HG03571 (cell line): Measurements from ENCODE around the gene RSPO4.
"Not testable (repeated sequence)": the region's sequence is repeated elsewhere in the genome, so short reads cannot be mapped to it uniquely, and the experiment has no call there.

ENCODE experiments used
- ATAC-seq: cut with Tn5 transposase; IDR thresholded peaks from one replicate; pipeline ENCODE4 v1.9.1; 2021; ENCODE audit not compliant: unreplicated experiment

RSPO4 gene

DNA sequence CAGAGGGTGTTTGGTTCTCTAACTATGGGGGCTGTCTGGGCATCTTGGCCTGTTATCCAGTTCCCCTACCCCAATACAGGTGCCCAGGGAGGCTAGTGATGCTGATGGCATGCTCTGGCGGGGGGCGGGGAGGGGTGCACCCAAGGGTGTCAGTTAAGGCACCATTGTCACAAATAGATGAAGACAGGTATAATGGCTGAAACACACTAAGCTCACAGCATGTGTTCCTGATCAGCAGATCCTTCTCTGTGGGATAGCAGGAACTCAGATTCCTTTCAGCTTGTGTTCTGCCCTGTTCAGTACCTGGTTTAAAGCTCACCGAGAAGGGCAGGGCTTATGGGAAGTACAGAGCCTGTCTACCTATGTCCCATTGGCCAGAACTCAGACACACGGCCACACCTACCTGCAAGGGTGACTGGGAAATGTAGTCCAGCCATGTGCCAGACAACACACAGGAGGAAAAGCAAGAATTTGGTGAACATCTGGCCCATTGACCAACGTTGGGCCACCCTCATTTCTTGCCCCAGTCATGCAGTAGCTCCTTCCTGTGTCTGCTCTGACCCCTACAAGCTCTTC, 3.4 kb upstream of the RSPO4 start:
- ATAC-seq = no peak

DNA sequence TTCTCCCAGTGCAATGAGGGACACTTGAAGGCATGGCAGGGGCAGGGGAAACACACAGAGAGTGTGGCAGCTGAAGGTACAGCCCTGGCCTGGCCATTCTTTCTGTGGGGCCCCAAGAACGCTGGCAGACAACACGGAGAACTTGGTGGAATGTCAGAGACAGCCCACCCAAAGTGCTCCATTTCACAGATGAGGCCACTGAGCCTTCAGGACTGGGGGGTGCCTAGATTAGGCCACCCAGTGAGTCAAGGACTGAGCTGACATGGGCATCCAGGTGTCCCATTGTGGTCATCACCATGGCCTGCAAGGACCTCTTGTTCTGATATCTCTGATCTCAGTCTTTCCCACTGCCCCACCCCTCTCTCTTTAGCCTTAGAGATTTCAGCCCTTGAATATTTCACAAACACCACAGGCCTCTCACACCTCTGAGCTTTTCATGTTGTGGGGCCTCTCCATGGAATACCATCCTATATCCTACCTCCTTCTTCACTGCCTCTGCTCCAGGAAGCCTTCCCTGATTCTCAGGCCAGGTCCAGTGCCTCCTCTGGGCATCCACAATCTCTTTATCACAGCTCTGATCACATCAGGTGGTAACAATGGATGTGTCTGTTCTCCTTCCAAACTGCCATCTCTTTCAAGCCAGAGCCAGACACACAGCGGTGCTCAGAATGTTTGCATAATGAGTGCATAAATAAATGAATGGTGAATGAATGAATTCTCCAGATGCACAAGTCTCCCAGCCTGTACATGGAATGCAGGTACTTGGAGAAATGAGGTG, 2.0 kb upstream of the RSPO4 start:
- no peak for ATAC-seq

GRCh38 chr20:1002682-1003561, 811 bp upstream of the RSPO4 start:
- no peak for ATAC-seq

GRCh38 chr20:1001116-1001515, 995 bp downstream of the RSPO4 start:
- no peak for ATAC-seq

DNA sequence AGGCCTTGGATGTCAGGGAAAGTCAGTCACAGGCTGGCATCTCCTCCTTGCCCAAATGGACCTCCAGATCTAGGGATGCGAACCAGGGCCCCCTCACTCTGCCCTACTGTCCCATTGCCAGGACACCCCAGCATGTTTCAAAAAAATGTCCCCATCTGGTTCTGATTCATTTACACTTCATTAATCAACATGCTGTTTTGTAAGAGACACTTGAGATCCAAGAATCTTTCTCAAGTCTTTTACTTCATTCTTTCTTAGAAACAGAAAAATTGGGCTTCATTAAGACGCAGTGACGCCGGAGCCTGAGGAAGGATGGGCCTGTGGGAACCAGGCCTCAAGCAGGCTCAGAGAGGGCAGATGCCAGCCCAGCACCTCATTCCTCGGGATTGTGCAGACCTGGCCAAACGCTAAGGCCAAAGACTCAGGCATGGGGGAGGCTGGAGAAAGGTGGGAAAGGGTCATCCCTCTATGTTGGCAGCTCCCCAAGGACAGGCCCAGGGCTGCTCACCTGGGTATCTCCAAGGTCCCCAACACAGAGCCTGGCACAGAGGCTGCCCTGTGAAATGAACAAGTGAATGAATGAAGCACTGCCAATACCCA, 3.8 kb downstream of the RSPO4 start:
- no peak for ATAC-seq

DNA sequence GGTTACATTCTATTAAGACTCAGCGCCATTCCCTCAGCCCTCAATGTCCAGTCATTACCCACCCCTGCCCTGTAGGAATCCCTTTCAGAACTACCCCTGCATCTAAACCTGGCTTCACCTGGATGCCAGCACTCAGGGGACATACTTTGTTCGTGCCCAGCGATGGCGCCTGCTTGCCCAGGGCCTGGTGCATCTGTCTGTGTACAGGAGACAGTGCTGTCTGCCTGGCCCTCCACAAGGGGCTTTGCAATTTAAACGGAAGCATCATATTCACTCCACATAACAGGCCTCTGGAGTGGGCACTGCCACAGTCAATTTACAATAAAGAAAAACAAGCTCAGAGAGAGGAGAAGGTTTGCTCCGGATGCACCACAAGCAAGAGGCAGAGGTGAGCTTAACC, 4.6 kb downstream of the RSPO4 start:
- ATAC-seq = no peak

DNA sequence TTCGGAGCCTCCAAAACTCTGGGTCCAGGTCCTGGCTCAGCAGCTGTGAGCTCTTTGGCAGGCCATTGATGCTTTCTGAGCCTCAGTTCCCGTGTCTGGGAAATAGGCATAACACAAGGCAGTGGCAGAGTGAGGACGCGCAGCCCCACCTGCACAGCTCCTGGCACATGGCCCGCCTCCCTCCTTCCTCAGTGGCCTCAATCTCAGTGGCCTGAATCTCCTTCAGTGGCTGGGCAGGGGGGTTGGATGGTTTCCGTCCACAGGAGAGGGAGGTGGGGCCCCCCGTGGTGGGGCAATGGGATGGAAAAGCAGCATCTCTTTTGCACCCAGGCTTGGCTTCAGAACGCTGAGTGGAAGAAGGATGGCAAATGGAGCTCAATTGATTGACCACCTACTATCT, 5.1 kb downstream of the RSPO4 start:
- ATAC-seq = no peak

GRCh38 chr20:995170-995569, 6.9 kb downstream of the RSPO4 start:
- ATAC-seq = no peak

DNA sequence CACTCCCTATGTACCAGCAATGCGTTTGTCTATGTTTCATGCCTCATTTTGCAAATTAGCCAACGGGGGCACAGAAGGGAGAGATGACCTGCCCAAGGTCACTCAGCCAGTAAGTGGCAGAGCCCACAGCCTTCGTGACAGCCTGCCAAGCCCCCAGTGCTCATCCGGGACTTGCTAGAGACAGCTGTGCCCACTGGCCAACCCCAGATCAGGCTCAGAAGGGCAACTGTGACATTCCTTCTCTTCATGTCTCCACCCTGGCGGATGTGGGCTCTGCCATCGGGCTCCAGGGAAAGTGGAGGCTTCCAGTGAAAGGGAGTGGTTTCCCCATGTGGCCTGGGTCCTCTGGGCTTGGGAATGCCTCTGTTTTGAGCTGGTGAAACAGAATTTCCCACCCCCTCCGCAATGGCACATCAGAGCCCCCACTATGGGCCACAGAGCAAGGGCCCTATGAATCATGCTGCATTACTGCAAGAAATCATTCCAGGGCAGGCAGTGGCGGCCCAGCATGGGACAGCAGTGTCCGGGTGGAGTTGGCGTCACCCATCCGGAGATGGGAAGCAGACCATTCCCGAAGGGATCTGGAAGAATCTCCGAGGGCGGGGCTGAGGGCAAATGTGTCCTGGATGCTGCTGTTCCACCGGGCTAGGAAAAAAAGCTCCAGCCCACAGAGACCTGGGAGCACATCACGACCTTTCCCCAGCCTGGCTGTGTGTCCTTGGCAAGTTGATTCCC, 9.1 kb downstream of the RSPO4 start:
- ATAC-seq = no peak

DNA sequence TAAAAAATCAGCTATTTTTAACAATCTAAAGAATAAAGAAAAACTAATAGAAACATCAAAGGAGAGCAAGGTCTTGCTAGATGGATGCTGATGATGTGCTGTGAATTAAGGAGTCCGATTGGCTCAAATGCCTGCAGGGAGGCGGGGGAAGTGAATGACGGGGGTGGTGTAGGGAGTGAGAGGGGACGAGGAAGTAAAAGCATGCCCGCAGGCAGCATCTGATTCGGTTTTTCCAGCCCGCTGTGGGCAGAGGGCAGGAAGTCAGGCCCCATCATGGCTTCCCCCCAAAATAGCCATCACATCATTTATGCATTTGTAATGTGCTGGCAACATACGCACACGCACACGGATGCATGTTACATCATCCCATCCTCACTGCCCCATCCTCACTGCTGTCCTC, 10.3 kb downstream of the RSPO4 start:
- no peak for ATAC-seq

- ATAC-seq = no peak
Measured at GRCh38 chr20:990293-990959, 11.7 kb downstream of the RSPO4 start.

DNA sequence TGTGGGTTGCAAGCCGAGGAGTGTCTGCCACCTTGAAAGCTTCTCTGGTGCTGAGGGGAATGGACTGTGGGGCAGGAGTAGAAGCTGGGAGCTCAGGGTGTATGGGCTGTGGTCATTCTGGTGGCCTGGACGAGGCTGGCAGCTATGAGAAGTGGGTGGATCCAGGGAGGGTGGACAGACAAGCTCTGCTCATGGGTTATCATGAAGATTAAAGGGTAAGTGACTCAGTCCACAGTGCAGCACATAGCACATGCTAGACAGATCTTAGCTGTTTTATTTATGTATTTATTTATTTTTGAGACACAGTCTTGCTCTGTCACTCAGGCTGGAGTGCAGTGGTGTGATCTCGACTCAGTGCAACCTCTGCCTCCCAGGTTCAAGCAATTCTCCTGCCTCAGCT, 13.8 kb downstream of the RSPO4 start:
- no peak for ATAC-seq

DNA sequence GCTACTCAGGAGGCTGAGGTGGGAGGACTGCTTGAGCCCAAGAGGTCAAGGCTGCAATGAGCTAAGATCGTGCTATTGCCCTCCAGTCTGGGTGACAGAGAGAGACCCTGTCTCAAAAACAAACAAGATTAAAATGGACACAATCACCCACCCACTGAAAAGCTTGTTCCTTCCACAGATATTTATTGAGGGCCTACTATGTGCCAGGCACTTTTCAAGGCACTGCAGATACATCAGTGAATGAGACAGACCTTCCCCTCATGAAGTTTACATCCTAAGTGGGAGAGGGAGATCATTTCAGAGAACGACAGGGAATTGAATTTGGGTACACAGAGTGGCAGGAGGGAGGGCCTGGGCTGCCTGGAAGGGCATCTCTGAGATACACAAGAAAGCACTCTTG, 14.4 kb downstream of the RSPO4 start:
- no peak for ATAC-seq

- no peak for ATAC-seq
Measured at GRCh38 chr20:986733-987355, 15.3 kb downstream of the RSPO4 start.

- ATAC-seq = not testable (repeated sequence)
Measured at GRCh38 chr20:984994-985393, 17.1 kb downstream of the RSPO4 start.

DNA sequence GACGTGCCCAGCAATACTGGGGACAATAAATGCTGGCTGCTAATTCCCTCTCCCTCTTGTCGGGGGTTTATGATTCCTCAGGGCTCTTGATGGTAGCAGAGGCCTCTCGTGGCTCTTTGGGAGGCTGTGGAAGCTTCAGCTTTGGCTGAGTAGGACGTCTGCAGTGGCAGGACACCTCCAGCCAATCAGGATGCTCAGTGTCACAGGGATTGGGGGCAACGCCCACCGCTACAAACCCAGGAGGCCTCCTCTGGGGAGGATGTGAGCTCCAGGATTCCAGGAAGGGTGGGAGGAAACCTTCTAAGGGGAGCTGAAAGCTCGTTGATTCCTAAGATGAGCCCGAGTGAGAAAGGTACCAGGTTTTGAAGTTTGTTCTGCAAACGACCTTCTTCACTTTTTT, 19.4 kb downstream of the RSPO4 start:
- no peak for ATAC-seq

DNA sequence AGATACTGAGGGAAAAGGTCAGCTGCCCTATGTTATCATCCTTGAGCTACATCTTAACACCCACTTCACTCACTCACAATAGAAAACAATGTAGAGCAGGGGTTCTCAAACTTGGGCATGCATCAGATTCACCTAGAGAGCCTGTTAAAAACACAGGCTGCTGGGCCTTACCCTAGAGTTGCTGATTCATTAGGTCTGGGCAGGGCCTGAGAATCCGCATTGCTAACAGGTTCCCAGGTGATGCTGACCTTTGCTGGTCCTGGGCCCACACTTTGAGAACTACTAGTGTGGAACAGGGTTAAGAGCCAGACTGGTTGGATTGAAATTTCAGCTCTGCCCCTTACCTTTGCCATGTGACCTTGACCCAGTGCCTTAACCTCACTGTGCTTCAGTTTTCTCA, 25.1 kb downstream of the RSPO4 start:
- ATAC-seq = no peak

DNA sequence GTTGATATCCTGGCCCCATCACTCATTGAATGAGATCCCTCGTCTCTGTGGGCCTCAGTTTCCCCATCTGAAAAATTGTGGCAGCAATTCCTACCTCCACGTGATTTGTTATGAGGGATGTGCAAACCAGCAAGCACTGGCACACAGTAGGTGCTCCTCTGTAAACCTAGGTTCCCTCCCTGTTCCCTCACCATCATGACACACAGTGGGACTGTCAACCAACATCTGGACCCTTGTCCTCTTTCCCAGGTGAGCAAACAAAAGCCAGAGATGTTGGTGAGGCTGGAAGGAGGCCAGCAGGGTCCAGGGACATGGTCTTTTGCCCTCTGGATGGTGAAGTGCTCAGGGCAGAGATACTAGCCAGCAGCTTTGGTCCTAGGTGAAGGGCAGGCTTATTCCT, 26.1 kb downstream of the RSPO4 start:
- ATAC-seq = no peak

DNA sequence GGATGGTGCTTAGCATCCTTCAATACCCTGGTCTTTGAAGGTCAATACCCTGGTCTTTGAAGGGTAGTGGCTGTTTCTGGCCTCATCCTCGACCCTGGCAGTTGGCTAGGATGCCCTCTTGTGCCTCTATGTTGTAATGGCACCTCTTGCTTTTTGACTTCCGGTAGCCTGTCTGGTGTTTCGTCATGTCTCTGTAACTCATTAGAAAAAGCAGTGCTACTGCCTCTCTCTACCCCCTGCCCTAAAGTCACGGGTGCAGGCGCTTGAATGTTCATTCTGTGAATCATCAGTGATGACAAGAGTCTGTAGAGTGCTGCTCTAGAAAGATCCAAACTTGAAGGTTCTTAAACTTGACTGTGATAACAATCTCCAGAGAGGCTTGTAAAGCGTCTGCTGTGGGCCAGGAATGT, 28.3 kb downstream of the RSPO4 start:
- no peak for ATAC-seq

- ATAC-seq = no peak
Measured at GRCh38 chr20:972256-972655, 29.9 kb downstream of the RSPO4 start.
